Ramos (cell line): ENCODE data around the gene ZNF213.

ENCODE experiments used
- in situ Hi-C: fragments of 300-500 bp; cut with MboI; formaldehyde crosslinking; loops from one replicate; pipeline ENCODE4 v1.14.3; 2022; ENCODE audit warnings: low sequenced_read_pairs; ENCODE audit not compliant: unreplicated experiment

Gene ZNF213

GRCh38 chr16:3099732-3100499 is 34.9 kb upstream of the ZNF213 start:
- in situ Hi-C loops = loop anchor here (10.0 kb wide), 1 partner anchor 65 kb away; no protein-coding TSS in a partner anchor

- in situ Hi-C loops = no loop called here
Measured at GRCh38 chr16:3101018-3101840, 33.6 kb upstream of the ZNF213 start.

GRCh38 chr16:3101841-3102470 is 32.9 kb upstream of the ZNF213 start:
- in situ Hi-C loops = no loop called here

- in situ Hi-C loops = no loop called here
Measured at GRCh38 chr16:3106205-3106928, 28.5 kb upstream of the ZNF213 start.

- in situ Hi-C loops = no loop called here
Measured at GRCh38 chr16:3112058-3112880, 22.6 kb upstream of the ZNF213 start, which contains the start of gene ZNF205. TSS of gene ZNF205 (plus strand) at chr16:3112586. CDS start at chr16:3113431, 845 bp downstream.

GRCh38 chr16:3112881-3113574 is 21.8 kb upstream of the ZNF213 start:
- in situ Hi-C loops = no loop called here

- in situ Hi-C loops = no loop called here
Measured at GRCh38 chr16:3113765-3114479, 20.9 kb upstream of the ZNF213 start.

GRCh38 chr16:3115003-3115402 is 19.8 kb upstream of the ZNF213 start:
- in situ Hi-C loops = no loop called here

- in situ Hi-C loops = no loop called here
Measured at GRCh38 chr16:3115561-3115960, 19.3 kb upstream of the ZNF213 start.

GRCh38 chr16:3118204-3118790 is 16.5 kb upstream of the ZNF213 start:
- in situ Hi-C loops = no loop called here

GRCh38 chr16:3118846-3119245 is 16.0 kb upstream of the ZNF213 start:
- in situ Hi-C loops = no loop called here

- in situ Hi-C loops = no loop called here
Measured at GRCh38 chr16:3119286-3119685, 15.5 kb upstream of the ZNF213 start.

- in situ Hi-C loops = no loop called here
Measured at GRCh38 chr16:3119701-3120408, 15.0 kb upstream of the ZNF213 start.

- in situ Hi-C loops = no loop called here
Measured at GRCh38 chr16:3120435-3120834, 14.4 kb upstream of the ZNF213 start.

GRCh38 chr16:3121851-3122467 is 12.9 kb upstream of the ZNF213 start:
- in situ Hi-C loops = no loop called here

- in situ Hi-C loops = no loop called here
Measured at GRCh38 chr16:3122926-3123570, 11.8 kb upstream of the ZNF213 start.
